Small intestine (tissue), 7 donors: Measurements from ENCODE around the gene CCNT2. TPM values are rescaled to one million over a fixed set of nuclear protein-coding genes. Genes with fewer than 3 reads are reported as not detected.

Source experiments
- DNase-seq, 2 donors: peaks; one replicate each; pipeline versions ENCODE4 v3.0.0 to v3.0.0-alpha.2; 2013
- FAIRE-seq: peaks from 2 replicates; lab custom pipeline; 2012; peaks lifted over from hg19 to GRCh38; lab: Jason Lieb, UNC
- H3K27ac ChIP-seq, 3 donors: one replicate each; pipeline ENCODE4 v1.5.1; 2013; ENCODE audit warnings: low read length in 2 of 3, mild to moderate bottlenecking in 2 of 3, control low read depth in 1 of 3, inconsistent platforms in 1 of 3, low read depth in 1 of 3, moderate library complexity in 1 of 3
- H3K27me3 ChIP-seq, 3 donors: one replicate each; pipeline ENCODE4 v1.6.1; 2013; ENCODE audit warnings: low read length in 3 of 3, inconsistent platforms in 1 of 3; ENCODE audit not compliant: control insufficient read depth in 3 of 3, insufficient read depth in 3 of 3
- H3K36me3 ChIP-seq, 3 donors: one replicate each; pipeline ENCODE4 v1.6.1; 2013; ENCODE audit warnings: low read length in 3 of 3, inconsistent platforms in 1 of 3, low read depth in 1 of 3, mild to moderate bottlenecking in 1 of 3, moderate library complexity in 1 of 3; ENCODE audit not compliant: control insufficient read depth in 3 of 3, insufficient read depth in 2 of 3
- H3K4me1 ChIP-seq, 3 donors: one replicate each; pipeline ENCODE4 v1.6.1; 2013; ENCODE audit warnings: low read length in 2 of 3, inconsistent platforms in 1 of 3, low read depth in 1 of 3, mild to moderate bottlenecking in 1 of 3, moderate library complexity in 1 of 3; ENCODE audit not compliant: control insufficient read depth in 3 of 3, insufficient read depth in 2 of 3
- H3K4me3 ChIP-seq, 3 donors: one replicate each; pipeline ENCODE4 v1.5.1; 2013; ENCODE audit warnings: low read length in 3 of 3, control low read depth in 1 of 3, inconsistent platforms in 1 of 3, low read depth in 1 of 3, mild to moderate bottlenecking in 1 of 3, moderate library complexity in 1 of 3
- H3K9me3 ChIP-seq, 2 donors: one replicate each; pipeline ENCODE4 v1.6.1; 2013; ENCODE audit warnings: low read depth in 1 of 2, low read length in 1 of 2; ENCODE audit not compliant: control insufficient read depth in 2 of 2, insufficient read depth in 1 of 2
- WGBS, 3 donors: extraction: QIAGEN DNeasy Blood & Tissue Kit; methylation state at CpG; one replicate each; pipeline ENCODE4 v1.1.7; 2013; 5-methylcytosine and 5-hydroxymethylcytosine counted together
- polyA plus RNA-seq, 4 donors: library from polyadenylated mRNA; stranded (reverse) in 3 of 4; unstranded in 1 of 4; fragments of 200-250 nt in 3 of 4; fragments of 120-200 nt in 1 of 4; gene quantifications; one replicate each; pipeline versions ENCODE4 v1.2.1 to v1.2.3, GENCODE V29; 2013
- donor health status: healthy with polysubstance abuse.
- donor health status: control.
- donor health status: control.
- donor health status: Bipolar disorder and iron deficiency.
- donor health status: healthy.

Gene CCNT2
- polyA plus RNA-seq, 4 donors, result 5.4 to 41.5 (median 9.3) TPM

DNA sequence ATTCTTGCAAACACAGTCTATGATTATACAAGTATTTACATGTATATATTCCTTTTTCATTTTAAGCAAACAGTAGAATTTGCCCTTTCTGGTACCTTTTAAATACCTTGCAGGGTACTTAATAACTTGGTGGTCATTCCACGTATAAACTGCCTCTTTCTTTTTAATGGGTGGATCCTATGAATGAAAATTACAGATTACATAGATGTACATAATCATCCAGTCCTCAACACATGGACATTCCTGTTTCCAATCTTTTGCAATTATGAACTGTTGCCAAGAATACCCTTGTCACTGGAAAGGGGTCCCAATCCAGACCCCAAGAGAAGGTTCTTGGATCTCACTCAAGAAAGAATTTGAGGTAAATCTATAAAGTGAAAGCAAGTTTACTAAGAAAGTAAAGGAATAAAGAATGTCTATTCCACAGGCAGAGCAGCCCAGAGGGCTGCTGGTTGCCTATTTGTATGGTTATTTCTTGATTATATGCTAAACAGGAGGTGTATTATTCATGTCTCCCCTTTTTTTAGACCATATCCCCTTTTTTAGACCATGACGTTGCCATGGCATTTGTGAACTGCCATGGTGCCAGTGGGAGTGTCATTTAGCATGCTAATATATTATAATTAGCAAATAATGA is 7.7 kb upstream of the CCNT2 start:
- Histone ChIP-seq H3K27ac (no peak overlapping the region), H3K27me3 (no peaks in the 10 kb centered on the region), H3K4me3 (no peak overlapping the region), H3K9me3 (peaks cover 0 to 5% of the 10 kb centered on the region in 2 donors), H3K36me3 (no peaks in the 10 kb centered on the region), H3K4me1 (no peaks in the 10 kb centered on the region)
- FAIRE-seq (no peak), DNase-seq (no peak)
- 76 to 84% (median 81%) methylated on average over 2 of the region's 2 CpGs for WGBS, 3 donors

- H3K4me1 ChIP-seq, result no peaks in the 10 kb centered on the region
- H3K4me3 ChIP-seq, result no peak overlapping the region
- H3K9me3 ChIP-seq, result peaks cover 0 to 5% of the 10 kb centered on the region in 2 donors
- 78 to 93% (median 83%) methylated on average over 3 of the region's 3 CpGs for WGBS, 3 donors
- H3K27me3 ChIP-seq, result no peaks in the 10 kb centered on the region
- no peak overlapping the region for H3K27ac ChIP-seq
- FAIRE-seq (no peak), DNase-seq (no peak)
- no peaks in the 10 kb centered on the region for H3K36me3 ChIP-seq
These were observed 7.2 kb upstream of the CCNT2 start for GRCh38 chr2:134911400-134911785.

- Histone ChIP-seq H3K27me3 (no peaks in the 10 kb centered on the region), H3K4me1 (peaks cover 0 to 4% (median 0%) of the 10 kb centered on the region in 3 donors), H3K27ac (no peak overlapping the region), H3K36me3 (no peaks in the 10 kb centered on the region), H3K9me3 (peaks cover 0 to 5% of the 10 kb centered on the region in 2 donors), H3K4me3 (no peak overlapping the region)
- no peak for FAIRE-seq
- DNase-seq, result no peak
These were observed 6.3 kb upstream of the CCNT2 start for GRCh38 chr2:134912361-134912760.

- WGBS, 3 donors, result 13 to 26% (median 15%) methylated on average over 16 of the region's 16 CpGs
- DNase-seq, result no peak
- no peaks in the 10 kb centered on the region for H3K9me3 ChIP-seq
- H3K27ac ChIP-seq, result peak overlapping the region; percentile 93 to 99 (median 98)
- H3K27me3 ChIP-seq, result no peaks in the 10 kb centered on the region
- peaks cover 0 to 4% (median 0%) of the 10 kb centered on the region in 3 donors for H3K36me3 ChIP-seq
- peaks cover 0 to 4% (median 0%) of the 10 kb centered on the region in 3 donors for H3K4me1 ChIP-seq
- no peak for FAIRE-seq
- H3K4me3 ChIP-seq, result peak overlapping the region; percentile 38 to 91 (median 56)
These were observed 1.2 kb upstream of the CCNT2 start for GRCh38 chr2:134917360-134917865.

- DNase-seq (peak in 1 of 2 donors; percentile 97), FAIRE-seq (peak; percentile 10)
- peak overlapping the region; percentile 38 to 91 (median 56) for H3K4me3 ChIP-seq
- H3K27me3 ChIP-seq, result no peaks in the 10 kb centered on the region
- peaks cover 0 to 4% (median 0%) of the 10 kb centered on the region in 3 donors for H3K4me1 ChIP-seq
- H3K9me3 ChIP-seq, result no peaks in the 10 kb centered on the region
- peak overlapping the region; percentile 93 to 99 (median 98) for H3K27ac ChIP-seq
- WGBS, 3 donors, result 0% methylated on average over 36 to 38 of the region's 38 CpGs
- peaks cover 0 to 4% (median 0%) of the 10 kb centered on the region in 3 donors for H3K36me3 ChIP-seq
These were observed 615 bp upstream of the CCNT2 start for GRCh38 chr2:134917888-134918525.

DNA sequence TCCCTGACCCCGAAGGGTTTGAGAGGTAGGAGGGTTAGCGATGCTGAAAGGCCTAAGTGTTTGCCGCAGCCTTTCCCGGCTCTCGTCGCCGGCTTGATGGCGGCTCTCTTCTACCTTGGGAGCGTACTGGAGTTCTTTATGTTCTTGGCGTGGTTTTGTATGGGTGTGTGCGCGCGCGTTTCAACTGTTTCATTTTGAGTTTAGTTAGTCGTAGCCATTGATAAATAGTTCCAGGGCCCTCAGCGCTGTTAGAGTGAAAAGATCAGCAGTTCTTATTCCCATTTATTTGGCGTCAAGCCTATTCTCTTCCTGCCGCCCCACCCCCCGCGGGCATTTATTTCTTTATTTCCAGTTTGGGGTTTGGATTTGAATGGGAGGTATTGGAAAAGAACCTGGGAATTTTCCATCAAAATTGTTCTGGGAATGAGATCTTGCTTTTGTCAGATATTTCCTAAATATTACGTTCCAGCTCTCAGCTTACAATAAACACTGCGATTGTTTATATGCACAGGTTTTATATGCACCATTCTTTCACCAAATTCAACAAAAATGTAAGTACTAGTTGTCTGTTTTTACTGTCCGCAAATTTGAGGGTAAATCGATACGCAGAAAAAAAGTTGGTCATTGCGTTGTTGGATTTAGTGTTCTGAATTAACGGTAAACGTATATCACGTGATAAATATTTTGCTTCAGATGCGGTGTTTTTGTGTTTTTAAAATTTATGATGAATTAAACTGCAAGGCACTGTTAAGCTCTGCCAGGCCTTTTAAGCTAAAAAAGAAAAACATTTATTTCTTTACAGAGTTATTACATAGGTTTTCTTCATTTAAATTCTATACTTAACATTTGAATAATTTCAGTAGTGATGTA is 954 bp downstream of the CCNT2 start:
- DNase-seq (peak; percentile 4 to 61), FAIRE-seq (no peak)
- Histone ChIP-seq H3K4me1 (peaks cover 0 to 4% (median 0%) of the 10 kb centered on the region in 3 donors), H3K36me3 (peaks cover 0 to 4% (median 2%) of the 10 kb centered on the region in 3 donors), H3K4me3 (peak overlapping the region; percentile 88 to 96 (median 91)), H3K27me3 (no peaks in the 10 kb centered on the region), H3K9me3 (no peaks in the 10 kb centered on the region), H3K27ac (peak overlapping the region; percentile 98 to 100 (median 99))
- 0 to 1% (median 0%) methylated on average over 30 of the region's 30 CpGs for WGBS, 3 donors

DNA sequence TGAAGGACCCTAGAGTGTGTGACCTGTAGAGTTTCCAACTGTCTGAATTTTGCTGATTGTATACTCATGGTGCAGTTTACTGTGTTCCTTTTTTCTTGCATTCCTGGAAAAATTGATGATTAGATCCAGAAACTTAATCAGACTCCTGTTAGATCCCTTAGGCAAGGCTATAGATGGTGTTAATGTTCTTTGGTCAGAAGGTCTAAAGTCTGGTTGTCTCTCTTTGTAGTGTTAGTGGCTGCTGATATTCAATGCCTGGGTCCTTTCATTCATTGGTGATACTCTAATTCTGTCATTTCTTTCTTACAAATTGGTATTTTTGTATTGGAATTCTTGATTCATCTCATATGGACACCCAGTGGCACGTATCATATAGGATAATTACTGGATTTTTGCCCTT is 6.3 kb downstream of the CCNT2 start:
- peaks cover 5 to 10% (median 7%) of the 10 kb centered on the region in 3 donors for H3K4me1 ChIP-seq
- WGBS, 3 donors, result 91 to 96% (median 96%) methylated on average over 1 of the region's 1 CpG
- H3K9me3 ChIP-seq, result no peaks in the 10 kb centered on the region
- H3K27ac ChIP-seq, result no peak overlapping the region
- peaks cover 0 to 21% (median 2%) of the 10 kb centered on the region in 3 donors for H3K36me3 ChIP-seq
- no peak overlapping the region for H3K4me3 ChIP-seq
- H3K27me3 ChIP-seq, result no peaks in the 10 kb centered on the region
- FAIRE-seq, result no peak
- DNase-seq, result peak in 1 of 2 donors; percentile 17
